COLO668 (cell line): ENCODE data around the gene MIER1.
A peak's percentile ranks its signal among the peaks of the same experiment; 100 is the strongest.

ENCODE experiments used
- DNase-seq: peaks from one replicate; lab custom pipeline; 2025; ENCODE audit not compliant: unreplicated experiment; lab: John Stamatoyannopoulos, UW

Gene MIER1

DNA sequence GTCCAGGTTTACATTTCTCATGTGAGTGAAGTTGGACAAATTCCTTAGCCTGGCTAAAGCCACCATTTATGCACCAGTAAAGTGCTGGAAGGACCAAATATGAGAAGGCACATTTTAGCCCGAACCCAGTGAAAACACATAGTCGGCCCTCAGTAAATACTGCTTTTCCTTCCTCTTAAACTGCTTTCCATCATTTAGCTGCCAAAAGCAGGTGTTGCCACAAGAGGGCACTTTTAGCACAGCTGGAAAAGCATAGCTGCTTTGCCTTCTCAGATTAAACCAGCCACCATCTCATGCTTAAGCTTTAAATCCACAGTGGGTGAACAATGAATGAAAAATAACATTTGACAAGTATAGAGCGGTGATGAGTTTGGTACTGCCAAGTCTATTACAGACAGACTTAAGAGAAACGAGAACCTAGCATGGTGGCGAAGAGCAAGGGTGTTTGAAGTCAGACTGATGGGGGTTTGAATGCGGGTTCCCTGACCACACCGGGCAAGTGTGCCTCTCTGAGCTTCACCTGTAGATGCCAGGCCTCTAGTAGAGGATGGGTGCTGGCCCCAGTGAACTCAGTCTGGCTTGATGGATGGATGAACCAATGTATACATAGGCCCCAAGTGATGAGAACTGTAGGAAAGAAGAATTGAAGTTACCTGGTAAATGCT, 71.4 kb downstream of the MIER1 start:
- DNase-seq = peak; percentile 85

DNA sequence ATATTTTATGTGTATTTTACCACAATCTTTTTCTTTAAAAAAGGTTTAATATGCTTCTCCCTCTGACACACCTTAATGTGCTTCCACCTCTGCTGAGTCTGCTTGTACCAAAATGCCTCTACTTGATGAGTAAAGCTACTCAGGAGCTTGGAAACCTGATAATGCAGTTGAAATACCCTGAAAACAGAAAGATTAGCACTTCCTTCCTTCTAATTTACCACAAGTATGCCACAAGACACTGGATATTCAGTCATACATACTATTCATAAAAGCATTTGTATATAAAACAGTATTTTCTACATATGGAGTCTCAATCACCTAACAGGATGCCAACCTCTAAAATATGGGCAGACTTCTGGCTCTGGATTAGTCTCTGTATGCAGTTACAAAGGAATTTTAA, 74.2 kb downstream of the MIER1 start:
- no peak for DNase-seq

DNA sequence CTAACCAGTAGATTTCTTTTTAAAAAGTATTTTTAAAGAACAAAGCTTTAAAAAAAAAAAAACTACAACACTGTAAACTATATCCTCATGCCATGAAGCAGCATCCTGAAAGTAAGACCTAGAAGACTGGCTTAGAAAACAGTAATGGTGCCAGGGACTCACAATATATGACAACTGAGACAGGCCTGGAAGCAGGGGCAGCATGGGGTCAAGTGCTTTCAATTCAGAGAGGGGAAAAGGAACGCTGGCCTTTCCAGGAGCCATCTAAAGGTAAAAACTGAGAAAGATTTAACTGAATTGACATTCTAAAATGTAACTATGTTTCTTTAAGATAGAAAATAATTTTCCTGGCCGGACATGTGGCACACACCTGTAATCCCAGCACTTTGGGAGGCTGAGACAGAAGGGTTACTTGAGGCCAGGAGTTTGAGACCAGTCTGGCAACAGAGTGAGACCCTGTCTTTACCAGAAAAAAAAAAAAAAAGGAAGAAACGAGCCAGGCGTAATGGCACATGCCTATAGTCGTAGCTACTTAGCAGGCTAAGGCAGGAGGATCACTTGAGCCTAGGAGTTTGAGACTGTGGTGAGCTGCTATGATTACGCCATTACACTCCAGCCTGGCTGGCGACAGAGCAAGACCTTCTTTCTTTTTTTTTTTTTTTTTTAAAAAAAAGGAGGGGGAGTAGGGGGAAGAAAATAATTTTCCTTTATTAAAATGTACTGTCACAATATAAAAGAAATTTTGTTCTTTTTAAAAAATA, 75.0 kb downstream of the MIER1 start:
- no peak for DNase-seq

DNA sequence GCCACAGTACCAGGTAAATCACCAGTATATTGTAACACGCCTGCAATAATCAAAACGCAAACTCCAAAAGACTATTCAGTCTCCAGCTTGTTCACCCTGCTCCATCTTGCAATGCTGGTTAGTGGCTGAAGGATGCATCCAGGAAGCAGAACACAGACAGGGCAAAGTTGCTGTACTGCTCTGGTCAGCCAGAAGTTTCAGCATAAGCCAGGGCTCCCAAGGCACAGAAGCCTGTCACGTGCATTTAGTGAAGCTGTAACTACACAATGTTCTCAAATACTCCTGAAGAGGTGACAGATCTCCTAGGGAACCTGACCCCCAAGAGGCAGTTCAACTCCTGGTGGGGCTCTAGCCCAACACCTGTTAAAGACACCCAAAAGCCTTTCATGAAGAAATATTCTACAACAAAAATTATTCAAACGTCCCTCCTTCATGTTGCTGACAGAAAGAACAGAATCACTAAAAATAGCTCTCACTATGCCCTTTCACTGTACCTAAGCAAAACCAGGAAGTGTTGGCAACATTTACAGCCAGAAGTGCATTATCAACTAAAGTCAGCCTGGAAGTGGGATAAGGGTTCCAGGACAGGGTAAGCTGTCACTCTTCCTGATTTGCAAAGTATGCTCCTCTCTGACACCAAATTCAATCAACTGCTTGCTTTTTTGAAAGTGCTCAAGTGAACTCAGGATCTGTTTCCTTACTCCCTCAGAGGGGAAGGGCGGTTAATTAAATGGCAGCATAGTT, 77.1 kb downstream of the MIER1 start:
- no peak for DNase-seq

DNA sequence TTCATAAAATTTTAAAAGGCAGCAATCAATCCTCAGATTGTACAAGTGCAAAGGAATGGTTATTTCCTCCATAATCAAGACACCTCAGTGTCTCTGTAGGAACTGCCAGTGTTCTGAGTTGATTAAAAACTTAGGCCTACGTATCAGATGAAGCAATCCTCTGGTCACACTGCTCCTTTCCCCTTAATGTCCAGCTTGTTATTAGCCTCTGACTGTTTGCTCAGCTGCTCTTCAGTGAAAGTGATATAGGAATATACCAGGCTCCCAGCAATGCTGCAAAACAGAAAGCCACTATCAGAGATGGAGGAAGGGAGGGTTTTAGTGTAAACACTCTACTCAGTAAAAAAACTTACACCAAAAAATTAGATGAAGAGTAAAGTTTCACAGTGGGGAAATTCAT, 79.4 kb downstream of the MIER1 start:
- peak; percentile 85 for DNase-seq

DNA sequence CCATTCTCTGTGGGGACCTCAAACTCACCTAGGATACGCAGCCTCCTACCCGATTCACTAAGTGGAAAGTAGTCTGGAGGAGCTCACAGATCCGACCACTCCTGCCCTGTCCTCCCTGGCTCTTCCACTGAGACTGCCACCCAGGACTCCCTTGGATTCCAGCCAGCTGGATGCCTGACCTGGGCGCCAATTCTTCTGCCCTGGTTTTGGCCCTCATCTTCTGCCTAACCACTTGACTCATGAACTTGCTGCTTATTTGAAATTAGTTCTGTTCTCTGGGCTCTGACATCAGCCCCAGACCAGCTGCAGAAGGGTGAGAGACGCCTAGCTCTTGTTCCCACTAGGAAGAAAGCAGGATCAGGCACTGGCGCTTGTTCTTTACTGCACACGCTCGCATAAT, 80.3 kb downstream of the MIER1 start:
- peak; percentile 49 for DNase-seq

DNA sequence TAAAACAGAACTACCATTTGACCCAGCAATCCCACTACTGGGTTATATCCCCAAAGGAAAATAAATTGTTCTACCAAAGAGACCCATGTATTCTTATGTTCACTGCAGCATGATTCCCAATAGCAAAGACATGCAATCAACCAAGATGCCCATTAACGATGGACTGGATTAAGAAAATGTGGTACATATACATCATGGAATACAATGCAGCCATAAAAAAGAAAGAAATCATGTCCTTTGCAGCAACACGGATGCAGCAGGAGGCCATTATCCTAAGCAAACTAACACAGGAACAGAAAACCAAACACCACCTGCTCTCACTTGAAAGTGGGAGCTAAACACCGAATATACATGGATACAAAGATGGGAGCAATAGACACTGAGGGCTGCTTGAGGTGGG, 85.0 kb downstream of the MIER1 start:
- DNase-seq = no peak

DNA sequence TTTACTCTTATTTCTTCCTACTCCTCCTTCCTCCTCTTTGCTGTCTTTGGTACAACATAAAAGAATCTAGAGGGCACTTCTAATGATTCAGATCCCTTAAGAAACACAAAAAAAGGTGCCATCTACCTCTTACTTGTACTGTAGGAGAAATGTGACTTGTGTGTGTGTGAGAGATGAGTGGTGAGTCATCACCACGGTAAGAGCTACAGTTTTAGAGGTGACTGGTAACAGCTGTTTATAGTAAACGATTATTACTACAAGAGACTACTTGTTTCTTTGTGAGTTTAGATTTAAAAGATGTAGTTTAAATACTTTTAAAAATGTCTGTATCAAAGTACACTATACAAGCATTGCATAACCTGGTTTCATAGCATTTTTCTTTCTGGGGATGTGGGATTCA, 88.8 kb downstream of the MIER1 start:
- no peak for DNase-seq

DNA sequence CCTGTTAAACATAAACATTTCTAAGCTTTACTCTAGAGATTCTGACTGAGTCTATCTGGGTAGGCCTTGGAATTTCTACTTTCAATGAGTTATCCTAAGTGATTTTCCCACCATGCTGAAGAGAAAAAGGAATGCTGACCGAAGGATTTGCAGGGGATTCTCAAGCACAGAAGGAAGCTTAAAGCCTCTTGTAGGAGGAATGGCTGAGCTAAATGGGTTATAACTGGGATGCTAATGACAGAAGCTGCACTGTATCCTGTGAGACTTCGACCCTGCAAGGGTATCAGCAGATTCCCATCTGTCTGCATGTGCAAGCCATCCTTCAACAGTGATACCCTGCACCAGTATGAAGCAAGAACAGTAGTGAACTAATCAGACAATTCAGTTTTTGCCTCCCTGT, 93.8 kb downstream of the MIER1 start:
- DNase-seq = no peak

DNA sequence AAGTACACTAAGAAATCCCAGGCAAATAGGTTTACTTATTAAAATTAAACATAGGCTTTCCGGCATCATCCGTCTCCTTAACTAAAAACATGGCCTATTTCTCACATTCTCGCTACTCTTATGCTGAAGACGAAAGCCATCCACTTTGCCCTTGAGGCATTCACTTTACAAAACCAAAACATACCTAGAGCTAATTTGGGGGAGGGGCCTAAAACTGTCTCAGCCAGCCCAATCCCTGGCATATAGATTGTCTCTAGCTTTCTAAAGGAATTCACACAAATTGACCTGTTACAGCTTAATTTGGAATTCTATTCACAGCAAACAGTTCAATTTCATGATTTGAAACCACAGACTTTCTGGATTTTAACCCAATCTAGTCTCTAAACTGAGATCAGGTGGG, 94.3 kb downstream of the MIER1 start:
- DNase-seq = no peak

DNA sequence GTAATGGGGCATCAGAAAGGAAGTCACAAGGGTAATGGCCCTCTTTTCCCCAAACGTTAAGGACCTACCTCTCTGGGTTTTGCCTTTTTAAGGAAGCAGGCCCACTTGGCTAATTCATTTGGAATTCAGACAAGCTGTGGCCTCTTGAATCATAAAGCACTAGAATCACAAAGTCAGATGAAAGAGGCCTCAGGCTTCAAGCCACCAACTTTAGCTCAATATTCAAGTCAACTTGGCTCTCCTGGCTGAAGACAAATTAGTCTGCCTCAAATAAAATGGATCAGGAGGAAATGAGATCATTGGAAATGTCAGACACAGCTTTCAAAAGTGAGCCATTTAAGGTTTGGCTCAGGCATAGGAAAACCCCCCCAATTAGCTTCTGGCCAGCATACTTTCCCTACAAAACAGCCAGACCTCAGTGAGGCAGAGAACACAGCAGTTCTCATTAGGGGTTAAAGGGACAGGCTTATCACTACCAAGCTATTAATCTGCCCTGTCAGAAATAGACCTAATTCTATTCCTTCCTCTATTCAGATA, 94.9 kb downstream of the MIER1 start:
- no peak for DNase-seq

DNA sequence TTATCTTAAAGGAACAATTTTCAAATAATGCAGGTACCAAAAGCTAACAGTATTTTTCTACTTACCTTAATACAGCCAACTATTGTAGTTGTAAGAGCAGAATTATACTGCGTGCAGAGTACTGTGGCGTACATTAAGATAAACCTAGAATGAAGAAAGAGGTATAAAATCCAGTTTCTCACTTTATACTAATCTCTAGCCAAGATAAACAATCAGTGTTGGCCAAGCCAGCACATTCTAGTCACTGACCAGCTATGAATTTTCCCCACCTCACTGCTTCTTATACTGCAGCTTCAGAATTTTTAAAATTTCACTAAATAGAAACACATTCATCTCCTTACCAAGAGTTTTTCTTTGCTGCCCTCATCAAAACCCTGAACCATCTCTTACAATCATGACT, 95.5 kb downstream of the MIER1 start:
- no peak for DNase-seq

DNA sequence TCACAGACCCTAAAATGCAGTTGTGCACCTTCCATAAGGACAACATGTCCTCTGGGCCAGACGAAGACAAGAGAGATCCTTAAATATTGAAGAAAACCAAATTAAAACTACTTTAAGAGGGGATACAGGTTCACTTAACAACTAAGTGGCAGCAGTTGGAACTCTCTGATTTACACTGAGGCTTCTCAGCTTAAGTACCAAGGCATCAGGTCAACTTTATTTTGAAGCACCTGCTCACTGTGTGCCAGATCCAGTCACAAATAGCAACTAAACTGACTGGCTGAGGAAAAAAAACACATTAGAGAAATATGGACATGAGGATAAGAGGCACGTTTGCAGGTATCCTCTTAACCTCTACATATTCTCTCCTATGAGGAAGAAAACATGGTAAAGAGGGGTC, 96.0 kb downstream of the MIER1 start:
- DNase-seq = no peak

DNA sequence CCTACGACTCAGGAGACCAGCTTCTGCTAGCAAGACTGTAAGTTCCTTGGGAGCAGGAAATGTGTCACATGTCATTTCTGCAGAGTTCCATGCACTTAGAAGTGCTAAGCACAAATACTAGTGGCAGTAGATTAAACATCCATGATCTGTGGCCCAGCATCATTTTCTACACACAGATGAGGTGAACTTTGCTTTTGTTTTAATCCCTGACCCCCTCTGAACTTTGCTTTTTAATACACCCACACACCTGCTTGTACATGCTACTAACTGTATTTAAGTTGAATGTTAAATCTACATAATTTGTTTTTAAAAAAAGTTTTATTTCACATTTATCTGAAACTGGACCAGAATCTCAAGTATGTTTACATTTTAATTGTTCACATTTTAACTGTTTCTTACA, 104.7 kb downstream of the MIER1 start:
- no peak for DNase-seq

DNA sequence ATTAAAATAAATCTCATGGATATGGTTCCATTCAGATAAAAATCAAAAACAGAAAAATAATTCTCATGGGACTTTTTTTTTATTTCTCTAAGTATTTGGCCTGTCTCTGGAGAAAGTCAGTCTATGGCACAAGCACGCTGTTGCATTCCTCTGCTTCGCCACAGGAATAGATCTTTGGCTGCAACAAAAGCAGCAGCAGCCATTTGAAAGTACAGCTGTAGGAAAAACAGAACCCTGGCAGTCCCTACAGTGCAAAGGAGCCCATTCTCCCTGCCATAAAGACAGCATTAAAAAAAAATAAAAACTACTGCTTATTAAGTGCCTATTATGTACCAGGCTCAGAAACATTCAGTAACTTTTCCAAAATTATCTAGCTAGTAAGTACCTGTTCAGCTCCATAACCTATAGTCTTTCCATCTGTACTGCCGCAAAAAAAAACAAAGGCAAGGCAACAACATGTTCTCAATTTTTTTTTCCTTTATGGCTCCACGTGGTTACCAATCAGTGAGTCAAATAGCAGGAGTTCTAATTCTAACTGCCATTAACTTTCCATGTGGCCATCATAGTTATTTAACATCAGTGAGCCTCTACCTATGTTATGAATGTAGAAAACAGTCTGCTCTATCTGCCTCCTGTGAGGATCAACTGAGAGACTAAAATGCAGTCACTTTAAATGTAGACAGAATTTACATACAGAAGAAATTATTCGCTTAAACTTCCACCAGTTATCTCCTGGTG, 106.5 kb downstream of the MIER1 start:
- no peak for DNase-seq

DNA sequence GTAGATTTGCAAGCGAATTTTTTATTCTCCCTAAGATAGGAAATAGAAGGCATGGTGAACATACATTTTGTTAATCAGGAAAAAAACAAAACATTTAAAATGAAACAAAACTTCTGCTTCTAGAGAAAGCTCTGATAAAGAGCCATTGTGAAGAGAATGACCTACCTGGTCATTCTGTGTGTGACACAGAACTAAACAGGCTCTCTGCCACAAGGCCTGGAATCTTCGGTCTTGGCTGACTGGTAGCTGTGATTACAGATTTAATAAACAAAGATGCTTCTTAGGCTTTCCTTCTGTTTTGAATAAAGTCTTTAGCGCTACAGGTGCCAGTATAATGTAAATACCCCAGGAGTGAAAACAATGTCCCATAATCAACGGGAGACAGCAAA, 107.1 kb downstream of the MIER1 start:
- no peak for DNase-seq
